ENCODE results near the gene ZBTB20. TPM values are rescaled to one million over a fixed set of nuclear protein-coding genes. Genes with fewer than 3 reads are reported as not detected.

The ZBTB20 gene
- total RNA-seq, 4 donors from 2014 or later: 46.1 to 102 (median 81.9) TPM

DNA sequence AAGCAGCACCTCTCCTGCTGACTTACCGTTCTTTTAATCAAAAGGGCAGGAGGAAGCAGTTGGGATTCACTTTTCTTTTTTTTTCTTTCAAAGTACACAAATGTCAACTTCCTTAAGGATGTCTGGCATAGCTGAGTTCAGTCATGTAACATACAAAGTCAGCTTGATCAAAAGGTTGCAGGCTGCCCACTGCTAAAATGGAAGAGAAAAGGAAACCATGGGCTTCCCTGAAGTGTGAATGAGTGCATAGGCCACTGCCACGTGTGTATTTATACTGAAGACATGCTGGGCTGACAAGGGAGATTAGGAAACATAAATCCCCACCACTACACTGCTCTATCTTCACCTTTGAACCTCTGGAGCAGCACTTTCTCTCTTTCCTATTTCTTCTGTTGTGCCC lies 540.8 kb downstream of the ZBTB20 start:
- ATAC-seq (ENCODE audit: low FRiP score) (no peak), DNase-seq (ENCODE audit: low spot score) (no peak)
- TF ChIP-seq, protein P1, sequence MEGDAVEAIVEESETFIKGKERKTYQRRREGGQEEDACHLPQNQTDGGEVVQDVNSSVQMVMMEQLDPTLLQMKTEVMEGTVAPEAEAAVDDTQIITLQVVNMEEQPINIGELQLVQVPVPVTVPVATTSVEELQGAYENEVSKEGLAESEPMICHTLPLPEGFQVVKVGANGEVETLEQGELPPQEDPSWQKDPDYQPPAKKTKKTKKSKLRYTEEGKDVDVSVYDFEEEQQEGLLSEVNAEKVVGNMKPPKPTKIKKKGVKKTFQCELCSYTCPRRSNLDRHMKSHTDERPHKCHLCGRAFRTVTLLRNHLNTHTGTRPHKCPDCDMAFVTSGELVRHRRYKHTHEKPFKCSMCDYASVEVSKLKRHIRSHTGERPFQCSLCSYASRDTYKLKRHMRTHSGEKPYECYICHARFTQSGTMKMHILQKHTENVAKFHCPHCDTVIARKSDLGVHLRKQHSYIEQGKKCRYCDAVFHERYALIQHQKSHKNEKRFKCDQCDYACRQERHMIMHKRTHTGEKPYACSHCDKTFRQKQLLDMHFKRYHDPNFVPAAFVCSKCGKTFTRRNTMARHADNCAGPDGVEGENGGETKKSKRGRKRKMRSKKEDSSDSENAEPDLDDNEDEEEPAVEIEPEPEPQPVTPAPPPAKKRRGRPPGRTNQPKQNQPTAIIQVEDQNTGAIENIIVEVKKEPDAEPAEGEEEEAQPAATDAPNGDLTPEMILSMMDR (IDR thresholded peaks at IDR 0.05): no peak

DNA sequence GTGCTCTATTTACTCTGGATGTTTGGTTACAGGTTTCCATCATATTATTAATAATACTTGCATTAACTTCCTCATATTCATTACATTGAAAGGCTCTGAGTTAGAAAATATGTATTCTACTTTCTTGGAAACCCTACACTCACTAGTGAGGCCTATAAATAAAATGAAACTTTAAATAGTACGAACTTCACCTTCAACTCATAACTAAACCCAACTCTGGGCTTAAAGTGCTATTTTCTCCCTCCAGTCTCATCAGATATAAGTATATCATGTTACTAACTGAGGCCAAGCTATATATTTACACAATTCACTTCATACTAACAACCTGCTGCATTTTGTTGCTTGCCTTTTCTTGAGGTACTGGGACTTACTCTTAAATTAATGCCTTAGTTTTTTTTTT lies 546.5 kb downstream of the ZBTB20 start:
- DNase-seq (ENCODE audit: low spot score) (no peak), ATAC-seq (ENCODE audit: low FRiP score) (no peak)
- TF ChIP-seq, protein P1 (IDR thresholded peaks at IDR 0.05): no peak

DNA sequence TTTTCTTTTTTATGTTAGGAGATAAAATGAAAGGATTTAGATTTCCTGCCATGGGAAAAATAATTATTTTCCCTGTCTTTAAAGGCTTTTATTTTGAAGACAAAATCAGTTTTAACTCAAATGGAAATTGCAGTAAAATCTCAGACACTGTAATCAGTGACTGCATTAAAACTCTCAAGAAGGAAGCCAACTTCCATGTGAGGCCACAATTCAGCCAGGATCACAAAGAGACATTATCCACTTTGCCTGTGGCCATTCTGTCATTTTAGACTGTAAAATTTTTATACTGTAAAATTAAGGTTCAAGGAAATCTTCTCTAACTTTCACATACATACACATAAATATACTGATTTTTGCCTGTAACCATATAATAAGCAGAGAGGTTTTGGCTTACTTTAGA lies 549.2 kb downstream of the ZBTB20 start:
- TF ChIP-seq, protein P1 (IDR thresholded peaks at IDR 0.05): no peak
- no peak for DNase-seq (ENCODE audit: low spot score)

DNA sequence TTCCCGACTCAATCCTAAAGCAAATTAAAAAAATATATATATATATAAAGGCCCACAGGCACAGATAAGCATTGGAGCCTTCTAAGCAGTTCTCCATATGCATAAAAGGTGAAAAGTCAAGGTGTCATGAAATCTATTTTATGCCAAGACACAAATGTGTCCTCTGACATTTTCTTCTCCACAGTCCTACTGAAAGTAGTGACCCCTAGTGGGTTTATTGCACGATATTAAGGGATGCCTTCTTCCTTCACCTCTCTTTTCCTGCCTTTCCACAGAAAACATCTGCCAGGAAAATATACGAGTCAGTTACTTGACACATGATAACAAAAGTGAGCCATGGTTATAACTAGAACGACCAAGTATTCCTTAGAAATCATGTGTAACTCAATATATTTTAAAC lies 550.1 kb downstream of the ZBTB20 start:
- ATAC-seq (ENCODE audit: low FRiP score) (no peak), DNase-seq (ENCODE audit: low spot score) (no peak)
- TF ChIP-seq, protein P1 (IDR thresholded peaks at IDR 0.05): no peak

More for the DNA sequence above, 549.2 kb downstream of the ZBTB20 start:
- ATAC-seq (ENCODE audit: low FRiP score): no peak

DNA sequence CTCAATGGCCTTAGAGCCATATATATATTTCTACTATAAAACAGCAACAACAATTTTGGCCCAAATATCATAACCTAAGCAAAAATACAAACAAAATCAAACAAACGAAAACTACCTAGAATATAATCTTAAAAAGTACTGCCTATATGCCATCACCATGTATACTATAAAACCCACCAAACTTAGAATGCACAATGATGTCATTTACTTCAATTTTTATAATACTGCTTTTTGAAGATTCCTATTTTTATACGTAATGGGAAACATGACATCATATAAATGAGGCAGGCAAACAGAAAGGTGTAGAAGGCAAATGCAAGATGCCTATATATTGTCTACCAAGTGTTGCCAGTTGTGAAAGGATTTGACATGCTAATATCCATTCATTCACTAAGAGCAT lies 550.9 kb downstream of the ZBTB20 start:
- DNase-seq (ENCODE audit: low spot score): no peak
- TF ChIP-seq, protein P1 (IDR thresholded peaks at IDR 0.05): no peak
- no peak for ATAC-seq (ENCODE audit: low FRiP score)

DNA sequence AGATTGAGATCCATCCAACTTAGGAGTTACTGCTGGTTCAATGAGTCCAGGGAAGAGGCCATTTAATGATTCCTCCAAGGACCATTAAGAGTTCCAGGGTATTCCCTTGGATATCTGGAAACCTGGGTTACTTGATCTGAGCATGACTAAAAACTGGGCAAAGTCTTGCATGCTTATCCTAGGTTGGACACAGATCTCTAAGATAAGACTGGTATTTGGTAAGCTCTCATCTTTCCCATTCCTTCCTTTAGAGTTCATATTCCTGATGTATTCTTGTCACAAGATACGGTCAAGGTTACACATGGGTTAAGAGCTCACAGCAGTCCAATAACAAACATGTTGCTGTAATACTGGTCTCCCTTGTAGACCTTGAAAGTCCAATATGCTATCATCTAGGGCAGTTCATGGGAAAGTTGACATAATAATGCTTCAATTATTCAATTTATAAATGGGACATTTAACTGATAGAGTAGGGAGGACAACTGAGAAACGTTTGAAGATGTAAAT lies 551.5 kb downstream of the ZBTB20 start:
- ATAC-seq (ENCODE audit: low FRiP score) (no peak), DNase-seq (ENCODE audit: low spot score) (no peak)
- TF ChIP-seq, protein P1 (IDR thresholded peaks at IDR 0.05): no peak

DNA sequence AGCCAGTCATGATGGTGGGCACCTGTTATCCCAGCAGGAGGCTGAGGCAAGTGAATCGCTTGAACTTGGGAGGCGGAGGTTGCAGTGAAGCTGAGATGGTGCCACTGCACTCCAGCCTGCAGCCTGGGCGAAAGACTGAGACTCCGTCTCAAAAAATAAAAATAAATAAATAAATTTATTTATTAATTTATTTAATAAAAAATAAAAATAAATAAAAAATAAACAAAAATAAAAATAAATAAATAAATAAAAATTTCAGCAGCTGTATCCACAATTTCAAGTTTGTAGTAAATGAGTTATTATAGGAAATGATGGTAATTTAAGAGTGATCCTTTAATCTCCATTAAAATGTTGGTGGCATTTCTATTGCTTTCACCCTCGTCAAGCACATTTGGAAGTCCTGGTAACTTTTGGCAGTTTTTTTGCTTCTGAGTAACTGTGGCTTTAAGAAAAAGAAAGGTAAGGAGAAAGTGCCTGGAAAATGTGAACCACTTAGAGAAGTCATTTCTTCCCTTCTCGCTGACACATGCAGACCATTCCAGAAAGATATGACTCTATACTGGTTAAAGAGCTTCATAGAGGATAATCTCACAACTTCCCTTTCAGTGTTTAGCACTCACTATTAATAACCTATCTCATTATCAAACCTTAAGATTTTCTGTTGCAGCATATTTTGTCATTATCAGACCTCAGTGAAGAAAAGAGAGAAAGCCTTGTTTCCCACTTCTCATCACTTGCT lies 556.6 kb downstream of the ZBTB20 start:
- no peak for DNase-seq (ENCODE audit: low spot score)
- no peak for ATAC-seq (ENCODE audit: low FRiP score)
- TF ChIP-seq, protein P1 (IDR thresholded peaks at IDR 0.05): no peak

Data from omental fat pad (tissue), 4 donors.